WTC11 (cell line): ENCODE results near the gene RNF214. TPM values are rescaled to one million over a fixed set of nuclear protein-coding genes. Genes with fewer than 3 reads are reported as not detected.

ENCODE experiments used
- ATAC-seq: fragments of 200-7000 bp; cut with Tn5 transposase; 2 replicates; pipeline ENCODE4 v1.10.0; 2021; ENCODE audit warnings: mild to moderate bottlenecking, moderate library complexity
- CTCF ChIA-PET: fragments of 300-600 bp; sonication (Branson Sonifier 250); formaldehyde crosslinking; loops from one replicate; lab custom pipeline; 2021; ENCODE audit warnings: antibody characterized with exemption; lab: Charles Lee
- POLR2A ChIA-PET: fragments of 350-600 bp; sonication (Branson Sonifier 250); formaldehyde crosslinking; loops from one replicate; lab custom pipeline; 2021; ENCODE audit warnings: antibody characterized with exemption; lab: Charles Lee
- DNase-seq: peaks from one replicate; pipeline ENCODE4 v3.0.0; 2021; ENCODE audit warnings: low spot score
- H3K27ac Mint-ChIP-seq: 2 replicates; pipeline ENCODE4 v1.8.0; 2021; ENCODE audit warnings: mixed read lengths
- H3K27me3 Mint-ChIP-seq: 2 replicates; pipeline ENCODE4 v1.8.0; 2021; ENCODE audit warnings: low read depth, mild to moderate bottlenecking, moderate library complexity, mixed read lengths
- H3K36me3 Mint-ChIP-seq: 2 replicates; pipeline ENCODE4 v1.8.0; 2021; ENCODE audit warnings: mixed read lengths
- H3K4me1 Mint-ChIP-seq: 2 replicates; pipeline ENCODE4 v1.8.0; 2022; ENCODE audit warnings: mixed read lengths
- H3K4me3 Mint-ChIP-seq: 2 replicates; pipeline ENCODE4 v1.8.0; 2021; ENCODE audit warnings: mild to moderate bottlenecking, moderate library complexity, mixed read lengths
- H3K9me3 Mint-ChIP-seq: 2 replicates; pipeline ENCODE4 v1.8.0; 2021; ENCODE audit warnings: mixed read lengths
- AFF4 ChIP-seq: sonication (generic); formaldehyde crosslinking; IDR thresholded peaks from 2 replicates; pipeline ENCODE4 v1.8.1; 2023; ENCODE audit warnings: mild to moderate bottlenecking, missing genetic modification reagents, borderline replicate concordance
- AR ChIP-seq: fragments of 250-450 bp; sonication (Bioruptor Pico); IDR thresholded peaks from 2 replicates; pipeline ENCODE4 v1.9.0; 2021; ENCODE audit warnings: mild to moderate bottlenecking
- ATF6 ChIP-seq: sonication (generic); formaldehyde crosslinking; IDR thresholded peaks from 2 replicates; pipeline ENCODE4 v1.8.1; 2023; ENCODE audit warnings: mild to moderate bottlenecking, missing genetic modification reagents
- CREB1 ChIP-seq: sonication (generic); formaldehyde crosslinking; IDR thresholded peaks from 2 replicates; pipeline ENCODE4 v1.8.0; 2023; ENCODE audit warnings: mild to moderate bottlenecking, missing genetic modification reagents
- CTCF ChIP-seq: fragments of 200-600 bp; IDR thresholded peaks from 2 replicates; pipeline ENCODE4 v1.8.0; 2022; ENCODE audit warnings: antibody characterized with exemption
- GABPB1 ChIP-seq: sonication (generic); formaldehyde crosslinking; IDR thresholded peaks from 2 replicates; pipeline ENCODE4 v1.8.1; 2023; ENCODE audit warnings: mild to moderate bottlenecking, missing genetic modification reagents
- HMGA2 ChIP-seq: fragments of 250-450 bp; sonication (Bioruptor Pico); IDR thresholded peaks from 2 replicates; pipeline ENCODE4 v1.4.0; 2021; ENCODE audit warnings: mild to moderate bottlenecking, moderate library complexity
- IRF2 ChIP-seq: sonication (generic); formaldehyde crosslinking; IDR thresholded peaks from 2 replicates; pipeline ENCODE4 v1.8.0; 2022; ENCODE audit warnings: low read depth, missing genetic modification reagents, borderline replicate concordance
- MYBL2 ChIP-seq: sonication (generic); formaldehyde crosslinking; IDR thresholded peaks from 2 replicates; pipeline ENCODE4 v1.8.1; 2023; ENCODE audit warnings: mild to moderate bottlenecking, moderate library complexity, missing genetic modification reagents
- NR3C1 ChIP-seq: sonication (generic); formaldehyde crosslinking; conservative IDR thresholded peaks from 2 replicates; pipeline ENCODE4 v1.8.1; 2023; ENCODE audit warnings: low read depth, mild to moderate bottlenecking, missing genetic modification reagents
- RORB ChIP-seq: fragments of 250-450 bp; sonication (Bioruptor Pico); IDR thresholded peaks from 2 replicates; pipeline ENCODE4 v1.9.0; 2021; ENCODE audit warnings: mild to moderate bottlenecking
- USF1 ChIP-seq: sonication (generic); formaldehyde crosslinking; IDR thresholded peaks from 2 replicates; pipeline ENCODE4 v1.8.0; 2022; ENCODE audit warnings: mild to moderate bottlenecking, missing genetic modification reagents
- ZNF219 ChIP-seq: sonication (generic); formaldehyde crosslinking; IDR thresholded peaks from 2 replicates; pipeline ENCODE4 v1.8.0; 2023; ENCODE audit warnings: missing genetic modification reagents, mild to moderate bottlenecking, borderline replicate concordance
- ZNF281 ChIP-seq: sonication (generic); formaldehyde crosslinking; IDR thresholded peaks from 2 replicates; pipeline ENCODE4 v1.8.0; 2023; ENCODE audit warnings: mild to moderate bottlenecking, missing genetic modification reagents
- ZNF416 ChIP-seq: fragments of 250-450 bp; sonication (Bioruptor Pico); IDR thresholded peaks from 2 replicates; pipeline ENCODE4 v1.9.0; 2021; ENCODE audit warnings: mild to moderate bottlenecking, inconsistent platforms
- ZSCAN18 ChIP-seq: fragments of 250-450 bp; sonication (Bioruptor Pico); IDR thresholded peaks from 2 replicates; pipeline ENCODE4 v2.1.2; 2022; ENCODE audit warnings: mild to moderate bottlenecking, moderate library complexity
- total RNA-seq: library from RNA; stranded (reverse); gene quantifications from 3 replicates; pipeline ENCODE4 v1.2.3, GENCODE V29; 2021

The RNF214 gene
- total RNA-seq, 1 experiment from 2014 or later, result 35.4 TPM

- Mint-ChIP-seq H3K27me3 (no peaks in the 10 kb centered on the region), H3K4me3 (no peak overlapping the region), H3K27ac (no peak overlapping the region), H3K4me1 (peaks cover 3% of the 10 kb centered on the region; the same call in 1 of the 2 replicates), H3K9me3 (no peaks in the 10 kb centered on the region), H3K36me3 (peaks cover 11% of the 10 kb centered on the region; the same call in 1 of the 2 replicates)
- POLR2A ChIA-PET, result no interaction called here
- CTCF ChIA-PET, result interaction anchor here (0.9 to 3.5 kb wide), 7 partner anchors 11 to 82 kb away, joined by 3 to 37 read pairs (median 4); partner anchors contain the start of genes PCSK7, RNF214, SIDT2 and TAGLN
- no peak for DNase-seq
- TF ChIP-seq RORB (CRISPR knock-in tag), result no peak
- TF ChIP-seq ZNF281, result no peak
- no peak for TF ChIP-seq ZSCAN18 (CRISPR knock-in tag)
- no peak for TF ChIP-seq ZNF416 (CRISPR knock-in tag)
- no peak for TF ChIP-seq CTCF
- no peak for ATAC-seq
Observed at GRCh38 chr11:117220999-117221774, 11.3 kb upstream of the RNF214 start.

GRCh38 chr11:117221775-117222517 lies 10.5 kb upstream of the RNF214 start:
- H3K27me3 Mint-ChIP-seq, result no peaks in the 10 kb centered on the region
- H3K4me1 Mint-ChIP-seq, result peaks cover 3% of the 10 kb centered on the region; the same call in 1 of the 2 replicates
- peak; percentile 43; the same call in 1 of the 2 replicates for ATAC-seq
- POLR2A ChIA-PET, result no interaction called here
- CTCF ChIA-PET, result interaction anchor here (0.6 to 3.5 kb wide), 9 partner anchors 10 to 101 kb away, joined by 3 to 37 read pairs (median 4); partner anchors contain the start of genes PCSK7, RNF214, SIDT2 and TAGLN
- no peak for DNase-seq
- no peak overlapping the region for H3K4me3 Mint-ChIP-seq
- no peaks in the 10 kb centered on the region for H3K9me3 Mint-ChIP-seq
- H3K36me3 Mint-ChIP-seq, result peaks cover 14% of the 10 kb centered on the region; the same call in 1 of the 2 replicates
- peak overlapping the region; percentile 51; the same call in 1 of the 2 replicates for H3K27ac Mint-ChIP-seq
- TF ChIP-seq GABPB1 (CRISPR knock-in tag), result no peak
- no peak for TF ChIP-seq AR
- no peak for TF ChIP-seq CREB1 (CRISPR knock-in tag)
- no peak for TF ChIP-seq ZNF219
- no peak for TF ChIP-seq USF1
- no peak for TF ChIP-seq AFF4 (CRISPR knock-in tag)
- no peak for TF ChIP-seq IRF2 (CRISPR knock-in tag)
- no peak for TF ChIP-seq ATF6 (CRISPR knock-in tag)
- TF ChIP-seq NR3C1, result no peak
- no peak for TF ChIP-seq HMGA2 (CRISPR knock-in tag)
- no peak for TF ChIP-seq MYBL2
